ENCODE results near the gene GNAI2.

GRCh38 chr3:50289130-50289529 is 53.1 kb downstream of the GNAI2 start:
- TF ChIP-seq CTCF (optimal IDR thresholded peaks at IDR 0.05 in 1 of 3, IDR thresholded peaks at IDR 0.05 in 1 of 3, conservative IDR thresholded peaks at IDR 0.05 in 1 of 3; ENCODE audit: extremely low read depth in 1 of 3, insufficient read depth in 2 of 3, low read length in 3 of 3) (no peak), EZH2 (IDR thresholded peaks at IDR 0.05; ENCODE audit: low read length) (no peak)
